HG02763 (cell line): ENCODE data around the gene MYCN.
"Not testable (repeated sequence)": the region's sequence is repeated elsewhere in the genome, so short reads cannot be mapped to it uniquely, and the experiment has no call there.

ENCODE experiments used
- ATAC-seq: cut with Tn5 transposase; IDR thresholded peaks from one replicate; pipeline ENCODE4 v1.9.1; 2021; ENCODE audit warnings: mild to moderate bottlenecking, moderate library complexity; ENCODE audit not compliant: unreplicated experiment

MYCN gene

DNA sequence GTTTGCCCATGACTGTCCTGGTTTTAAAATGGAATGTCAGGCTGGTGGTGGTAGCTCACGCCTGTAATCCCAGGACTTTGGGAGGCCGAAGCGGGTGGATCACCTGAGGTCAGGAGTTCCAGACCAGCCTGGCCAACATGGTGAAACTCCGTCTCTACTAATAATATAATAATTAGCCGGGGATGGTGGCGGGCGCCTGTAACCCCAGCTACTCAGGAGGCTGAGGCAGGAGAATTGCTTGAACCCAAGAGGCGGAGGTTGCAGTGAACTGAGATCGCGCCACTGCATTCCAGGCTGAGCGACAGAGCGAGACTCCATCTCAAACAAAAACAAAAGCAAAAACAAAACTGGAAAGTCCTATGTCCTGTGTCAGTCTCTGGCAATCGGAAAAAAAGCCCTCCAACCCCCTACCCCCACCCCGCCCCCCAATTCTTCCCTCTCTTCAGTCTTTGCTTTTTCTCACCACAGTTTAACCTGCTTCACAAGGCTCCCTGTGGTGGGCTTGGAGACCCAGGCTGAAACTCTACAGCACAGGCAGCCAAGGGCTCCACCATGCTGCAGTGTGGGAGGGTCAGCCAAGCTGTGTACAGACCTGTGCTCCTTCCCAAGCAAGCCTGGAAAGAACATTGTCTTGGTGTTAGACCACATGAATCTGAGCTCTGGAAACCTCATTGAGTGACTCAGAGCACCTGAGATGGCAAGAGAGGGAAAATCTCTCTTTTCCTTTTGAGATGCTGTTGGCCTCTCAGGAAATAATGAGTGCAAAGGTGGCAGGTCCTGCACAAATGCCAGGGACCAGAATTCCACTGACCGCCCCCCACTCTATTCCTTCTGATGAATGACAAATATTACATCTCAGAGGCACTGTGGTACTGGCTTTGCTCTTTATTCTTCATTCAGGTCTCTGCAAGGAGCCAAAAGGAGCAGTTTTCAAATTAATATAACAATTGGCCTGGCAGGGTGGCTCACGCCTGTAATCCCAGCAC lies 16.7 kb downstream of the MYCN start:
- ATAC-seq, result no peak

- ATAC-seq, result no peak
Measured at GRCh38 chr2:15957881-15958713, 17.7 kb downstream of the MYCN start.

DNA sequence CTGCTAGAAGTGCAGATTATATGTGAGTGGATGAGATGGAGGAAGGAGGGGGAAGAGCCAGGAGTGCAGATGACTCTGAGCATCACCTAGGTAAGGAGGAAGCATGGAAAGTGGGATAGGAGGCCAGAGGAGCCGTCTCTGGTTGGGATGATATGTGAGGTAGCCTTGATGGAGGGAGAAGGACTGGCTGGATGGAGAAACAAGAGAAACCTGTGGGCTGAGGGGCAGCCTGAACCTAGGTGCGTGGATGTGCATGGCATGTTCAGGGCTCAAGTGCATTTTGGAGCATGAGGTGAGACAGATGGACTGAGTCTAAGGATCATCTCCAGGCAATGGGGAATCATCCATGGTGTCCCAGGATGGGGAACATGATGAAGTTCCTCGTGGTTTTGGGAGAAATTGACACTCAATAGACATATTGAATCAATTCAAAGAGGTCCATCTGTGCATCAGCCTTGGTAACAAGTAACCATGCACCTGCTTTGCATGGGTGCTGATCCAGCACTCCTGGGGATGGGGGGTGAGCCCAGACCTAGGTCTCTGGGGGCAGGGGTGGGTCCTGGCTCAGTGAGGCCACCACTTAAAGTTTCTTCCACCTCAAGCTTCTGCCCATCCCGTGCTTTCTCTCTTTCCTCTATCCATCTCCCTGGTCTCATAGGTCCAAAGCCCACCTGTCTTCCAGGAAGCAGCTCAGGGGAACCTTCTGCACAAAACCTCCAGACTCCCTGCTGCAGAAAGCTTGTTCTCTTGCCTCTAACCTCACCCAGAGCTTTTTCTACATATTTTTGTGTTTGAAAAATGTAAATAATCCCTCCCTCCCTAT lies 19.2 kb downstream of the MYCN start:
- no peak for ATAC-seq

DNA sequence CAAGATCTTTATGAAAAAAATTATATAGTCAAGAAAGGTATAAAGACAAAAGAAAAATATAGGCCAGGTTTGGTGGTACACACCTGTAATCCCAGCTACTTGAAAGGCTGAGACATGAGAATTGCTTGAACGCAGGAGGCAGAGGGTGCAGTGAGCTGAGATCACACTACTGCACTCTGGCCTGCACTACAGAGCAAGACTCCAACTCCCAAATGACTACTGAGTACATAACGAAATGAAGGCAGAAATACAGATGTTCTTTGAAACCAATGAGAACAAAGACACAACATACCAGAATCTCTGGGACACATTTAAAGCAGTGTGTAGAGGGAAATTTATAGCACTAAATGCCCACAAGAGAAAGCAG lies 19.8 kb downstream of the MYCN start:
- not testable (repeated sequence) for ATAC-seq

GRCh38 chr2:15963109-15963976 lies 23.0 kb downstream of the MYCN start:
- ATAC-seq, result not testable (repeated sequence)

- no peak for ATAC-seq
Measured at GRCh38 chr2:15963977-15964670, 23.8 kb downstream of the MYCN start.

DNA sequence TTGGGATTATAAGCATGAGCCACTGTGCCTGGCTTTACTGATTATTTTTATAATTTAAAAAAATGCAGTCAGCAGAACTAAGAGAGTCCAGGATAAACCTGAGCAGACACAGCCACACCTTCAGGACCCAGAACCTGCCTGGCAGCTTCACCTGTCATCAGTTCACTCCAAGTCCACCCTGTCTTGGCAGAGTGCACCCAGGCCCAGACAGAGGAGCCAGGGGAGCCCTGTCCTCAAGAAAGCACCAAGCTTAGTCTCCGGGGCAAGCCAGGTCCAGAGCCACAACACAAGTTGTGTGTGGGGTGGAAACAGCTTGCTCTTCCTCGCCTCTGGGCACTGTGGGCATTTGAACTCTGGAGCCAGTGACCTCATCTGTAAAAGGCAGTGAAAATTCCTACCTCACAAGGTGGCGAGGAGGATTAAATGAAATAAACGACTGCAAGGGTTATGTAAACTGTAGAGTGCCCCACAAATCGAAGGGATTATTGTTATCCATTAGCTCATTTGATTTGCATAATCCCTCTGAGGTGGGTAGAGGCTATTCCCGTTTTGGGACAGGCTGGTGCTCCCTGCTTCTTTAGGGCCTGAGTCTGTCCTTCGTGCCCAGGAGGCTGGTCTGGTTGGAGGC lies 24.7 kb downstream of the MYCN start:
- ATAC-seq, result no peak

- ATAC-seq, result no peak
Measured at GRCh38 chr2:15965564-15966019, 25.2 kb downstream of the MYCN start.

DNA sequence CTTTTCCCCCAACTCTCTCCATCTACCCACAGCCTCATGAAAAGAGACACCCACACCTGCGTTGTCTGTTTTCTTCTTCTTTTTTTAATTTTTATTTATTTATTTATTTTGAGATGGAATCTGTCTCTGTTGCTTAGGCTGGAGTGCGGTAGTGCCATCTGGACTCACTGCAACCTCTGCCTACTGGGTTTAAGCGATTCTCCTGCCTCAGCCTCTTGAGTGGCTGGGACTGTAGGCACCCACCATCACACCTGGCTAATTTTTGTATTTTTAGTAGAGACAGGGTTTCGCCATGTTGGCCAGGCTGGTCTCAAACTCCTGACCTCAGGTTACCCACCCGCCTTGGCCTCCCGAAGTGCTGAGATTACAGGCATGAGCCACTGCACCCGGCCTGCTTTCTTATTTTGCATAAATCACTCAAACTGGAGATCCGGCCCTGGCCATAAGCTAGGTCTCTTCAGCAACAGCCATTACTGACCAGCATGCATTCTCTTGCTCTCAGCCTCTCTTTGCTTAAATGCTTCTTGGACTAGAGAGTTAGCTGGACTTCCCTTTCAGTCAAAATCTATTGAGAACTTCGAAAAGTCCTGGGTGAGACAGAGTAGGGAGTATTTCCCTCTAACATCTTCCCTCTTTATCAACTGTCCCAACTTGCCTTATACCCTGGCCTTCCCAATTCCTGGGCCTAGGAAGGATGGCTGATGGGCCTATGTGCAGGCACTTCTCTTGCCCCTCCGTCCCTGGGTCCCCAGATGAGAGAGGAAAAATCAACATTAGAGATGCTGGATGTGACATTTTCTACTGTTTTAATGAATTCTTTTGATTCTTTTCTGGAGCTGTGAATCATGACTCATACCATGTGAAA lies 27.3 kb downstream of the MYCN start:
- no peak for ATAC-seq

DNA sequence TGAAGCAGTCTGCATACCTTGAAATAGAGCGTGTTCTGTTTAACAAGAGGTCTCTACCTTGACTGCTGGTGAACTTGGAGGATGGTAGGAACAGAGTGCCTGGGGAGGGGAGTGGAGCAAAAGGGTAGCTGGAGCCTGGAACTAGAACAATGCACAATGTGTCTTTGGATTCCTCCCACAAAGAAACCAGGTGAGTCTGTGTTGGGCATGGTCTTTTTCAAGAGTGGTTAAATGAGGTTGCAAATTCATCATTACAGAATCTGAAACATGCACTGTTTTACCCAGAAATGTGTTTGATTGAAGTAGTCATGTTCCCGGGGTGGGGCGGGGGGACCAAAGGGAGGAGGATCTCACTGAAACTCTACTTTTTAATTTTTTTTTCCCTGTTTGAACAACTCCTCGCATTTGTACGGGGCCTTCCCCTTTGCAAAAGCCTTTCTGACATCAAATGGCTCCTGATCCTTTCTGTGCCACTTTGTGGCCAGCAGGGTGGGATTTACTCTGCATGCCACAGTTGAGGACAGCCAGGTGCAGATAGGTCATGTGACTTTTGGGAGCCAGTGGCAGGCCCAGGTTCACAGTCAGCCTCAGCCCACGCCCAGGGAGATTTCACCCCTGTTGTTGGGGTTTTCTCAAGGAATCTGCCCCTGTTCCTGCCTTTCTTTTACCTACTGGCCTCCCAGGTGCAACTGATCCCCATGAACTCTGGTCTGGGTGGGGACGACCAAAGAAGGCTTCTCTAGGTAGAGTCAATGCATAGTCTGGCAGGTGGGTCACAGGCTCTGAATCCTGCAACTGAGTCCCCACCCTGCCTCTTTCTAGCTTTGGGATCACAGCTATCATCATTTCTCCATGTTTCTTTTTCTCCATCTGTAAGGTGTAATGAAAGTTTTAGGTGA lies 28.2 kb downstream of the MYCN start:
- no peak for ATAC-seq

DNA sequence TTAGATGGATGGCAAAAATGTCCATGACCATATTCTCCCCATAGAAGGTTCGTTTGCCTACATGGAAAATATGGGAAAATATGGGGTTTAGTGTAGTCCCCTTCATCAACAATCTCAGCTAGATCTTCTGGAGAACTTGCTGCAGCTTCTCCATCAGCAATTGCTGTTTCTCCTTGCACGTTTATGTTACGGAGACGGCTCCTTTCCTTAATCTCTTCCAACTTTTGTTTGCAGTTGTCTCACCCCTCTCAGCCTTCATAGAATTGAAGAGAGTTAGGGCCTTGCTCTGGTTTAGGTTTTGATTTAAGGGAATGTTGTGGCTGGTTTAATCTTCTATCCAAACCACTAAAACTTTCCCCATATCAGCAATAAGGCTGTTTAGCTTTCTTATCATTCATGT lies 28.9 kb downstream of the MYCN start:
- no peak for ATAC-seq

- ATAC-seq, result no peak
Measured at GRCh38 chr2:15970701-15971100, 30.4 kb downstream of the MYCN start.

GRCh38 chr2:15971351-15971750 lies 31.0 kb downstream of the MYCN start:
- no peak for ATAC-seq

- ATAC-seq, result no peak
Measured at GRCh38 chr2:15971831-15972522, 31.6 kb downstream of the MYCN start.

DNA sequence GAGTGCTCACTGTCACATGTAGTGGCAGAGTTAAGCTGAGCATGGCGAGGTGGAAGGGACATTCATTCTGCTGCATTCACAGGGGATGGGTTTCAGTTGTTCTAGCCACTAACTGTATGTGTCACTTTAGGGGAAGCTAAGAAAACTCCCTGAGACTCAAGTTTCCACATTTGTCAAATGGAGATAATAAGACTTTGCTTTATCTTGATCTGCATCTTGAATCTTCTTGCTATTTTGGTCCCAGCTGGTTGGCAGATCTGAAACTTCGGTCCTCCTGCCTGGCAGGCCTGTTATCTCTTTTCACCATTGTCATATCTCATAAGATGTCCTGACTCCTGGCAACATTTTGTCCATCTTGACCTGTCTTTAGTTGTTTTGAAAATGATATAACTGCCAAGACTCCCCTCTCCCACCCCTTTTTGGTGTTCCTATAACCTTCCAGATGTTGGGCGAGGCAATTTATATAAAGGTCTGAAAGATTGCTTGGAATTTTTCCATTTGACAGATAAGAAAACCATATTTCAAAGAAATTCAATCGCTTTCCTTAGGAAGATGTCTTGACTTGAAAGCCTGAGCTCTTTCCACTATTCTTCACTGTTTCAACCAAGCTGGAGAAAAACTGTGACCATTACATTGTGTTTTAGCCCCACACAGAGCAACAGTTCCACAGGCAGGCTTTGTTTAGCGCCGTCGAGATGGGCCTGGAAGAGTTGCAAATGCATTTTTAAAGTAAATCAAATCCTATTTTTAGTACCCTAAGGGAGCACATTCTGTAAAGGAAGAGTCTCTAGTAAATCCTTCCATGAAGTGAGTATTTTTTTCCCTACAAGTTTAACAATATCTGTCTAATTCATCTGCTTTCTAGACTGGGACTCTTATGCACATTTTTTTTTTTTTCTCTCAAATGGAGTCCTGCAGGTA lies 33.4 kb downstream of the MYCN start:
- ATAC-seq, result no peak
